Ammon's horn (tissue), 1 donor: ENCODE measurements around the gene SEC24D.
A peak's percentile ranks its signal among the peaks of the same experiment; 100 is the strongest.
"Not testable (repeated sequence)": the region's sequence is repeated elsewhere in the genome, so short reads cannot be mapped to it uniquely, and the experiment has no call there.

Source experiments
- DNase-seq: peaks from one replicate; pipeline ENCODE4 v3.0.0-alpha.2; 2016; ENCODE audit warnings: low spot score

Gene SEC24D

GRCh38 chr4:118810991-118811764, 24.7 kb downstream of the SEC24D start:
- no peak for DNase-seq

- DNase-seq: no peak
These were observed 28.3 kb downstream of the SEC24D start for GRCh38 chr4:118807659-118808058.

GRCh38 chr4:118803253-118803652, 32.7 kb downstream of the SEC24D start:
- DNase-seq: no peak

GRCh38 chr4:118801895-118802575, 33.9 kb downstream of the SEC24D start:
- no peak for DNase-seq

- DNase-seq: peak; percentile 19
These were observed 36.5 kb downstream of the SEC24D start for GRCh38 chr4:118799231-118799942.

GRCh38 chr4:118798658-118799057, 37.3 kb downstream of the SEC24D start:
- DNase-seq: no peak

GRCh38 chr4:118797558-118798142, 38.3 kb downstream of the SEC24D start:
- no peak for DNase-seq

- DNase-seq: not testable (repeated sequence)
These were observed 44.1 kb downstream of the SEC24D start for GRCh38 chr4:118791690-118792446.

GRCh38 chr4:118790544-118790943, 45.4 kb downstream of the SEC24D start:
- no peak for DNase-seq

GRCh38 chr4:118788911-118789310, 47.0 kb downstream of the SEC24D start:
- no peak for DNase-seq

- no peak for DNase-seq
These were observed 48.0 kb downstream of the SEC24D start for GRCh38 chr4:118787844-118788380.

- no peak for DNase-seq
These were observed 51.1 kb downstream of the SEC24D start for GRCh38 chr4:118784776-118785175.

- no peak for DNase-seq
These were observed 52.0 kb downstream of the SEC24D start for GRCh38 chr4:118783887-118784286.

- DNase-seq: not testable (repeated sequence)
These were observed 53.0 kb downstream of the SEC24D start for GRCh38 chr4:118782886-118783285.

- DNase-seq: not testable (repeated sequence)
These were observed 58.3 kb downstream of the SEC24D start for GRCh38 chr4:118777649-118778048.

- not testable (repeated sequence) for DNase-seq
These were observed 58.8 kb downstream of the SEC24D start for GRCh38 chr4:118776955-118777640.

- DNase-seq: no peak
These were observed 59.6 kb downstream of the SEC24D start for GRCh38 chr4:118776157-118776954.

- no peak for DNase-seq
These were observed 60.5 kb downstream of the SEC24D start for GRCh38 chr4:118775405-118775804.

- DNase-seq: no peak
These were observed 60.9 kb downstream of the SEC24D start for GRCh38 chr4:118774989-118775388.

GRCh38 chr4:118774321-118774720, 61.6 kb downstream of the SEC24D start:
- DNase-seq: no peak
